Measurements from ENCODE around the gene NAALADL2.

DNA sequence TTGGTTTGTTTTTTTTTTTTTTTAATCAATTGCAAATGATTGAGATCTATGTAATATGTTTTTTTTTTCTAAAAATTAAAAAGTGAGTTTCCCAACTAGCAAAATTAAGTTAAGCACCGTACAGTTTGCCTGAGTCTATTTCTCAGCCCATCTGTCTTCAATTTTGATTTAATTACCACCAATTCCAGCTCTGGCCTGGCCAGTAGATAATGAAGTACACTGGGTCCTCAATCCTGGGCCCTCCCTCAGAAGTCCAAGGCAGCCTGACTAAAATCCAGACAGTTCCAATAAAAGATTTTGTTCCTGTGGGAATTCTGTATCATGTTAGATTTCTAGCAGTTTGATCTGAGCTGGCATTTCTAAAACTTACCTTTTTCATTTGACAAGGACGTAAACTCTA is 887.2 kb downstream of the NAALADL2 start:
- TF ChIP-seq EZH2 (IDR thresholded peaks at IDR 0.05; ENCODE audit: borderline replicate concordance, low read length) (no peak), CTCF (conservative IDR thresholded peaks at IDR 0.05 in 1 of 2, IDR thresholded peaks at IDR 0.05 in 1 of 2; ENCODE audit: extremely low read depth in 1 of 2, insufficient read depth in 1 of 2, low read depth in 1 of 2, low read length in 2 of 2) (no peak)

Measured in mammary epithelial cell (primary cell).